Loucy (cell line): ENCODE results near the gene SPIRE2.

Experiments
- CTCF ChIP-seq: fragments of 200-600 bp; sonication (generic); conservative IDR thresholded peaks from 2 replicates; pipeline ENCODE4 v1.5.1; 2014; ENCODE audit warnings: mild to moderate bottlenecking, antibody characterized with exemption, low read length
- EZH2phosphoT487 ChIP-seq: fragments of 200-600 bp; IDR thresholded peaks from 2 replicates; pipeline ENCODE4 v1.6.1; 2018; ENCODE audit warnings: antibody characterized with exemption, mild to moderate bottlenecking, moderate library complexity, borderline replicate concordance

GRCh38 chr16:89920723-89921122, 92.4 kb downstream of the SPIRE2 start:
- no peak for TF ChIP-seq CTCF
- TF ChIP-seq EZH2phosphoT487: no peak
